Middle frontal gyrus (tissue), 1 donor: ENCODE measurements around the gene IL17F.
"Not testable (repeated sequence)": the region's sequence is repeated elsewhere in the genome, so short reads cannot be mapped to it uniquely, and the experiment has no call there.

Source experiments
- DNase-seq: peaks from one replicate; pipeline ENCODE4 v3.0.0-alpha.2; 2015; ENCODE audit warnings: low spot score; ENCODE audit errors: extremely low spot score

The IL17F gene

DNA sequence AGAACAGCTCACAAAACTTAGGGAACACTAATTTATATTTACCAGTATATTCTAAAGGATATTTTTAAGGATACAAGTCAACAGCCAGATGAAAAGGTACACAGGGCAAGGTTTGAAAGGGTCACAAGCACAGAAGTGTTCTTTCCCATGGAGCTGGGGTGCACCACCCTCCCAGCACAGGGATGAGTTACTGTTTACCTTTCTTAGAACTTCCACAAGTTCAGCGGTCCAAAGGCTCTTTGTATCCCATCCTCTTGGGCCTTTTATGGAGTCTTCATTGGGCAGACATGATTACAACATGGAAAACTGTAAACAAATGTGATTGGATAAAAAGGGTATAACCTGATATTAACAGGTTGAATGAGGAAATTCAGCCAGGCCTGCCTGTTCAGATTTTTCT is 1.1 kb upstream of the IL17F start:
- no peak for DNase-seq

GRCh38 chr6:52243282-52243893 is 912 bp downstream of the IL17F start:
- no peak for DNase-seq

GRCh38 chr6:52241819-52242218 is 2.5 kb downstream of the IL17F start:
- DNase-seq: no peak

DNA sequence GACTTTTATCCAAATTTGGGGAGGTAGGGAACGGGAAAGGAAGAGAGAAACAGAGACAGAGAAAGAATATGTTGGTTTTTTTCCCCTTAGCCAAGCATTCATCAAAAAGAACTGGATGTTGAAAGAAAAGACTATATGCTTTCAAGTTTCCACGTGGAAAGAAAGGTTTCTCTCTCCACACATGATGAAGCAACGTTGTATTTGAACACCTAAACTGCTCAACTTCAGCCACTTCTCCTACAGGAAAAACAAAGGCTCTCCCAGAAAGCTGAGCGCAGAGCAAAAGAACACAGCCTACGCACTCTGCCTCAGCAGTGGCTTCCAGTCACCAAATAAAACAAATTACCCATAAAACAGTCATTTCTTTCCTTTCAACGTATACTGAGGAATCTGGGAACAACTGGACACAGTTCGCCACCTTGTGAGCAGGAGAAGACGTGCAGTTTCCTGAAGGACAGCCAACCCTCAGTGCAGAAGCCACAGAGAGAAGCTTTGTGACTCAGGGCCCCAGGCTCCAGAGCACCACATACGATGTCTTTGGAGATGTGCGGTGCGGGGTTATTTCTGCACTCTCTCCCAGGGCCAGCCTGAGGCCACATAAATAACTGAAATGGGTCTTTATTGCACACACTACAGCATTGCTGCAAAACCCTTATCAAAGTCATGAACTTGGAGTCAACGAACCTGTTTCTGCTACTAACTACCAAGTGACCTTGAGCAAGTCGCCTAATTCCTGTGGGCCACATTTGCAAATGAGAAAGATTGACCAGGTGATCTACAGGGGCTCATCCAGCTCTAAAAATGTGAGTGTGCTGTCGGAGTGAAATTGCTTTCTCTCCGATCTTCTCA is 10.1 kb downstream of the IL17F start:
- no peak for DNase-seq

DNA sequence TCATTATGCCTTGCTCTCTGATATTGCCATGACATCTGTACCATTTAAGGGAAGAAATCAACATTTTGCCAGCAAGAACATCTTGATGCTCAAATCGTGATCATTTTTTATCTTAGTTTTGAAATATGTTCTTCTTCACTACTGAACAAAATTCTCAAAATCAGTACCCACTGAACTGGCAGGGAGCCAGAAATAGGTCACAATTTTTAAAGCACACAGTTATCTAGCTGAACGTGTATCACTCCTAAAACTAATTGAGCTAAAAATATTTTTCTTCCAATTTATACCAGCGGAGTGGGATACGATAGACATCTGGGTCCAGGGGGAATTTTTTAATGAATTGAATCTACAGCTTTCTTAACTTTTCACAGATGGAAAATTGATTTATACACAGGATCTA is 11.3 kb downstream of the IL17F start:
- no peak for DNase-seq

DNA sequence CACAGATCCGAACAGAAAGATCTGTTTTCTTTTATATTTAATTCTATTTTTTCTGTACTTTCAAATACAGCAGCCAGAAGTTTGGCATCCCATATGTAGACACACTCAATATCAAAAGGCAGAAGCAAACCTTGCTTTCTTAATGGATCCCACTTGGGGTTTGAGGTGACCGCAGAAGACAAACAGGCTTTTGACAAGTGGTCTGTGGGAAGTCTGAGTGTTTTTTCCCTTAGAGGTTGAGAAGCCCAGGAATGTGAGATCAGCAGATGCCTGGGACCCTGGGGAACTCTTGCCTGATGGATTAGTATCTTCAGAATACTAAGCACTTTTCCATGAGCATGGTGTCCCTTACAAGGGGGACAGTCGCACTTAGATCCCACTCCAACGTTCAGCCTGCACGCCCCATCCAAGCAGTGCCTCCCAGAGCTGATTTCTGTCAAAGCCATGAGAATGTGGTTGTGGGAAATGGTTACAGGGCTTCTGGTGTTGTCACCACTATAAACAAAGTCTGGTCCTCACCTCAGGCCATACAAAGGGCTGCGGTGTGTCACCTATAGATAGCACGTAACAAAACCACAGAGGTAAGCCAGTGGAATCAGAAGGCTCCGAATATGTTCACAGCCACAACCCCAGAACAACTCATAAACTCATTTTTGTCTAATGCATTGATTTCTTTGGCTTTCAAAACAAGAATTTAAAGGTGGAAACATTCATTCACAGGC is 12.7 kb downstream of the IL17F start:
- no peak for DNase-seq

DNA sequence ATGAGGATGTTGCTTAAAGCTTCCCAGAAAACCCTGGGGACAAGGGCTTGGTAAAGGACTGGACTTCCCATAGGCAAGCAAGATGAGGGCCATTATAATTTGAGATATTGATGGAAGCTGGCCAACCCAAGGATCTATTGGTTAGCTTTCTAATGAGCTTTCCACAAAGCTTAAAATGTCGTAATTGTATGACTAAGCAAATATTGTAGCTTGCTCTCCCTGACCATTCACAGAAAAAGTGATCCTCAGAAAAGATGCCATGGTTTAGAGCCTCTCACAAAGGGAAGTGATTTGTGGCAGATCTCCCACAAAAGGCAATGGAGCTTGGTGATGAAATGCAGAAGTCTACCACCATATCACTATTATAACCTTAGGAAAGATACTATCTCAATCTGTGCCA is 13.6 kb downstream of the IL17F start:
- no peak for DNase-seq

DNA sequence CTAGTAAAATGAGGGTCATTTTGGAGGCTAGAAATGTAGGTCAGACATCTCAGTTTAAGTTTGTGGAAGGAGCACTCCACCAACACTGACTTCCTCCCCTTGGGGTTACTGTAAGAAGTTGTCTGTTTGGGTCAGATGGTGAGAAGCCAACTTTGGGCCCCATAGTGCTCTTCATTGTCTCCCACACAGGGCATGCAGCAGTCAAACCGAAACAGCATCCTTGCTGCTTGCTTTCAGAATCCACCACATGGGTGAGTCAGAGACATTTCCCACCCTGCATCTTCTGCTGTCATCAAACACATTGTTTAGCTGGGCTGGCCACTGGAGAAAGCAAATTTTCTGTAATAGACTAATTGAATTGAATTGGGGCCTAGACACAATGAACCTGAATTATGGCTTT is 16.8 kb downstream of the IL17F start:
- DNase-seq: no peak

- DNase-seq: no peak
These were observed 23.0 kb downstream of the IL17F start for GRCh38 chr6:52221302-52221701.

GRCh38 chr6:52217761-52218160 is 26.5 kb downstream of the IL17F start:
- DNase-seq: no peak

DNA sequence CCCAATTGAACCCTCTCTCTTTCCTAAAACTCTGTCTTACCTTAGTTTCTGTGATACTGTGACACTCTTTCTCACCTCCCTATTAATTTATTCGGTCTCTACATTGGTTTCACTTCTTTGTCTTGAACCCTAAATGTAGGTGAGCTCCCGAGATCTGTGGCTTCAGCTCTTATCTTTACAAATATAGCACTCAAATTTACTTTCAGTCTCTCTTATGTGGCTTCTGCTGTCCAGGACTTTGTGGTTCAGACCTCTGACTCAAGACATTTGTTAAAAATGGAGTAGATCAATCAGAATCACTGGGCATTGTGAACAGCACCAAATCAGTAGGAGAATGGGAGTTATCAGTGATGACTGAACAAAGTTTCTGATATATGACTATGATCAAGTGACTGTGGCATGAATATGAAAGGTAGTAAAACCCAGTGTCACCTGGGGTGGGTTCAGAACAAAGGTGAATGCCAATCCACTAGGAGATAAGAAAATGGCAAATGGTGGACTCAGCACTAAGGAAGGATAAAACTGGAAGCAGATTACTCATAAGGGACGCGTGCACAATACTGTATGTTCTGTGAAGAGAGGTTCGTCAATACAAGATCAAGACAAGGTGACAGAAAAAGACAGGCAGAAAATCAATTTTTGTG is 27.2 kb downstream of the IL17F start:
- DNase-seq: no peak

GRCh38 chr6:52215787-52216186 is 28.5 kb downstream of the IL17F start:
- DNase-seq: no peak

DNA sequence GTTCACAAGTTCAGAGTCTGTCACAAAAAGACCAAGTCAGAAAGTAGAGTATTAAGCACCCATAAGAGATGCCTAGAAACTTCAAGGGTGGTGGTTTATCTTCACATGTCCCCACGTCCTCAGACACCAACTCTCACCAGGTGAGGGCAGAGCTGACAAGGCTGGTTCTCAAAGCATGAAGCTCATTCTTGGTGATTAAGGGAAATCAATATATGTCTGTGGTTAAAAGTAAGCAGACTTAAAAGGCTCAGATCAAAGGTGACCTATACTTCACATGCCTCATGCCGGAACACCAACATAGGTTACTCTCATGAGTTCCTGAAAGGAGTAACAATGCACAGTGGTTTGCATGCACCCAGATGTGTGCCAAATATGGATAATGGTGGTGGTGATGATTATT is 31.2 kb downstream of the IL17F start:
- DNase-seq: no peak

DNA sequence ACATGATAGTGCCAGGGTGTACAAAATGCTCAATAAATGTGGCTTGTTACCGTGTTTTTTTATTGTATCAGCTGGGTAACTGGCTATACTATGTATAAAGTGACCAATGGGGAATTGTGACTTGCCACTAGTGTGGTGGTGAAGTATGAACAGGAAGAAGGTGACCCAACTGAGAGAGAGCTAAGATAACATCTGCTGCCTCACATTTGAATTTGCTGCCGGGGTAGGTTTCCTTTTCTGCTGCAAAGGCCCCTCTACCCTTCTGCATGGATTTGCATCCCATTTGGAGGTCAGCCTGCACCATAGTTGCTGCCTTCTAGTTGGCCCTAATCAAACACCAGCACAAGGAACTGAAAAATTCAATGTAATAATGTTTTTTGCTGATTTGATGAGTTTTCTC is 34.1 kb downstream of the IL17F start:
- DNase-seq: no peak

DNA sequence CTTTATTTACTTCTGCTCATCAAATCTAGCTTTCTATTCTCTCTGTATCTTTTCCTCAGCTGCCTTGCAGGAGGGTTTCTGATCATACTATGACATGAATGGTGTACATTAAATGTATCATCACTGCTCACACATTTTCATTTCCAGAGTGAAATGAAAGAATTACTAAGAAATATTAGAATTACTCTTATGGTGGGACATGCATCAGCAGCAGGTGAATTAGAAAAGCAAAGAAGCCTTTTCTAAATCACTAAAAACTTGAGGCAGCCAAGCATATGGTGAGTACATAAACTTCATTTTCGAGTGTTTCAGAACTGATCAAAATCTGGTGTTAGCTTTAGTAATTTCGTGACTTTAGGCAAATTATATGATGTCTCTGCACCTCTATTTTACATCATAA is 34.5 kb downstream of the IL17F start:
- DNase-seq: no peak

DNA sequence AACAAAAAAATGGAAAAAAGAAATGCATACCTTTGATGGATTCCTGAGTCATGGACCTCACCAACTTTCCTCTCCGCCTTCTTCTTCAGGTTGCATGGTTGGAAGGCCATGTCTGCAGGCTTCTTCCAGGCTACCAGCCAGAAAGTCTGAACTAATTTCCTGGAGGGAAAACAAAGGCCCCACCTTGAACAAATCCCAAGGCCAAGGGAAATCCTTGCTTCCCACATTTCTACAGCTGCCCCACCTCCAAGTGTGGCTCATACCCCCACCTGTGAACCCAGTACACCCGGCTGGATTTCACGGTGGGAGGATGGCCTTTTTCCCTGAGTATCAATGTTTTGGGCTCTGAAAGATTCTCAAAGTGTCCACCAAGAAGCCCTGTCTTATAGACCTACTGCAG is 35.7 kb downstream of the IL17F start:
- DNase-seq: no peak

GRCh38 chr6:52207066-52207465 is 37.2 kb downstream of the IL17F start:
- no peak for DNase-seq

- no peak for DNase-seq
These were observed 42.8 kb downstream of the IL17F start for GRCh38 chr6:52201493-52201892.

GRCh38 chr6:52201046-52201445 is 43.3 kb downstream of the IL17F start:
- DNase-seq: no peak

DNA sequence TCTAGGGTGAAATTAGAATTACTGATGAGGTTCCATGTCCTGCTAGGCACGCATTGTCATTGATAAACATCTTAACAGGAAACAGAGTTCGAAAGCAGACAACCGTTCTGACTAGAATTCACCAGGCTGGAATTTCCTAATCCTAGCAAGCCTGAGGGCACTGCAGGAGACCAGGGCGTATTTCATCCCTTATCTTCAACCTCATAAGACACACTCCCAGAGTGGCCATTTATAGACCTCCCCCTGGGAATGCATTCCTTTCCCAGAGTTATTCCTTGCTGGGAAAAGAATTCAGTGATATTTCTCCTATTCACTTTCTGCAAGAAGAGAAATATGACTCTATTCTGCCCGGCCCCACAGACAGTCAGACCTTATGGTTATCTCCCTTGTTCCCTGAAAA is 44.2 kb downstream of the IL17F start:
- not testable (repeated sequence) for DNase-seq

GRCh38 chr6:52195886-52196285 is 48.4 kb downstream of the IL17F start:
- no peak for DNase-seq

GRCh38 chr6:52191824-52192223 is 52.5 kb downstream of the IL17F start:
- no peak for DNase-seq
